Endothelial cell of umbilical vein (primary cell): ENCODE results near the gene BLM. TPM values are rescaled to one million over a fixed set of nuclear protein-coding genes. Genes with fewer than 3 reads are reported as not detected.

Source experiments
- BruUV-seq: library from RNA; stranded (reverse); fragments of 400-500 nt; replicated peaks from 2 replicates; lab custom pipeline; 2021; lab: Mats Ljungman, UMichigan
- CTCF ChIA-PET: fragments of 300-600, 350-600 bp; sonication (Branson Sonifier 250); formaldehyde crosslinking; loops from one replicate; lab custom pipeline; 2021; ENCODE audit warnings: antibody characterized with exemption, inconsistent platforms; lab: Charles Lee
- POLR2A ChIA-PET: fragments of 300-600, 350-600 bp; sonication (Branson Sonifier 250); formaldehyde crosslinking; loops from one replicate; lab custom pipeline; 2021; ENCODE audit warnings: antibody characterized with exemption, inconsistent platforms; lab: Charles Lee
- DNase-seq: peaks from one replicate; pipeline ENCODE4 v3.0.0-alpha.2; 2011; ENCODE audit warnings: low read depth, low spot score
- FAIRE-seq: peaks from 2 replicates; lab custom pipeline; 2011; peaks lifted over from hg19 to GRCh38; lab: Jason Lieb, UNC
- H2AFZ ChIP-seq: 2 replicates; pipeline ENCODE4 v1.6.0; 2012; ENCODE audit warnings: low read depth, low read length, control low read depth, inconsistent platforms
- H3K27ac ChIP-seq: 2 replicates; pipeline ENCODE4 v1.5.1; 2011; ENCODE audit warnings: low read depth, mild to moderate bottlenecking, control low read depth, low read length, moderate library complexity; ENCODE audit not compliant: insufficient read depth
- H3K27me3 ChIP-seq, 2 experiments: 2 replicates each; pipeline versions ENCODE4 v1.6.0 to v1.6.1; 2011; ENCODE audit warnings: low read length in 2 of 2, mixed read lengths in 1 of 2; ENCODE audit not compliant: control insufficient read depth in 2 of 2, insufficient read depth in 2 of 2
- H3K36me3 ChIP-seq, 2 experiments: 2 replicates in 1 of 2; 3 replicates in 1 of 2; pipeline ENCODE4 v1.5.1; 2011; ENCODE audit warnings: low read length in 2 of 2, mild to moderate bottlenecking in 1 of 2, moderate library complexity in 1 of 2; ENCODE audit not compliant: control insufficient read depth in 2 of 2, insufficient read depth in 2 of 2; ENCODE audit errors: extremely low read depth in 1 of 2
- H3K4me1 ChIP-seq: 3 replicates; pipeline ENCODE4 v1.5.1; 2011; ENCODE audit warnings: mild to moderate bottlenecking, low read length; ENCODE audit not compliant: control insufficient read depth, insufficient read depth; ENCODE audit errors: extremely low read depth
- H3K4me2 ChIP-seq: 2 replicates; pipeline ENCODE4 v1.6.1; 2011; ENCODE audit warnings: low read length, control low read depth, mixed read lengths; ENCODE audit not compliant: insufficient read depth
- H3K4me3 ChIP-seq, 3 experiments: fragments of 200-600 bp in 1 of 3; sonication (generic), shearing (Covaris generic) in 1 of 3; replicated peaks in 1 of 3; 2 replicates each; pipeline ENCODE4 v1.5.1; 2011 to 2016; ENCODE audit warnings: control low read depth in 3 of 3, low read length in 3 of 3, mild to moderate bottlenecking in 2 of 3, inconsistent platforms in 1 of 3, low read depth in 1 of 3, moderate library complexity in 1 of 3; ENCODE audit not compliant: insufficient read depth in 1 of 3
- H3K79me2 ChIP-seq: 2 replicates; pipeline ENCODE4 v1.6.0; 2012; ENCODE audit warnings: low read length, inconsistent platforms; ENCODE audit not compliant: control insufficient read depth, insufficient read depth
- H3K9ac ChIP-seq: replicated peaks from 2 replicates; pipeline ENCODE3; 2011; ENCODE audit warnings: low read length, control low read depth; ENCODE audit not compliant: insufficient read depth; ENCODE audit errors: extremely low read depth
- H3K9me1 ChIP-seq: replicated peaks from 3 replicates; pipeline ENCODE4 v1.6.0; 2011; ENCODE audit warnings: mild to moderate bottlenecking, low read length; ENCODE audit not compliant: control insufficient read depth, insufficient read depth; ENCODE audit errors: extremely low read depth
- H3K9me3 ChIP-seq: replicated peaks from 2 replicates; pipeline ENCODE4 v1.5.1; 2012; ENCODE audit warnings: low read length, inconsistent platforms; ENCODE audit not compliant: control insufficient read depth, insufficient read depth
- H4K20me1 ChIP-seq: replicated peaks from 2 replicates; pipeline ENCODE3; 2011; ENCODE audit warnings: mild to moderate bottlenecking, low read length; ENCODE audit not compliant: control insufficient read depth, insufficient read depth; ENCODE audit errors: extremely low read depth
- EZH2 ChIP-seq: IDR thresholded peaks from 2 replicates; pipeline ENCODE4 v1.6.1; 2012; ENCODE audit warnings: borderline replicate concordance, low read depth, mild to moderate bottlenecking, moderate library complexity, low read length, inconsistent platforms; ENCODE audit not compliant: severe bottlenecking
- FOS ChIP-seq: IDR thresholded peaks from 2 replicates; pipeline ENCODE4 v1.6.1; 2011; ENCODE audit warnings: mild to moderate bottlenecking, low read length, moderate library complexity, borderline replicate concordance; ENCODE audit not compliant: insufficient read depth
- GATA2 ChIP-seq: IDR thresholded peaks from 2 replicates; pipeline ENCODE4 v1.7.0; 2011; ENCODE audit warnings: low read depth, mild to moderate bottlenecking, moderate library complexity, mixed read lengths, low read length; ENCODE audit not compliant: insufficient read length, insufficient read depth
- JUN ChIP-seq: IDR thresholded peaks from 2 replicates; pipeline ENCODE4 v1.6.1; 2011; ENCODE audit warnings: borderline replicate concordance, low read depth; ENCODE audit not compliant: insufficient read length, insufficient read depth
- MYC ChIP-seq: IDR thresholded peaks from one replicate; pipeline ENCODE4 v1.6.1; 2011; ENCODE audit warnings: mild to moderate bottlenecking, low read depth, low read length
- POLR2A ChIP-seq: IDR thresholded peaks from 2 replicates; pipeline ENCODE4 v1.6.1; 2012; ENCODE audit warnings: low read depth, mild to moderate bottlenecking, control low read depth, low read length
- POLR2AphosphoS5 ChIP-seq: IDR thresholded peaks from 2 replicates; pipeline ENCODE4 v1.6.1; 2012; ENCODE audit warnings: low read depth, mild to moderate bottlenecking, control low read depth, low read length, moderate library complexity; ENCODE audit not compliant: insufficient read depth
- dilution Hi-C: fragments of 300-500 bp; cut with MboI; formaldehyde crosslinking; loops from one replicate; pipeline ENCODE4 v1.15.0; 2019; ENCODE audit warnings: low sequenced_read_pairs; ENCODE audit not compliant: extremely low pct_ligation_motif_present
- intact Hi-C: fragments of 100-400 bp; cut with micrococcal nuclease; formaldehyde crosslinking; loops from one replicate; pipeline ENCODE4 v1.10.0; 2022
- polyA plus RNA-seq, 4 experiments: library from polyadenylated mRNA; depleted of rRNA in 3 of 4; stranded (reverse) in 3 of 4; unstranded in 1 of 4; fragments of >200 nt; gene quantifications; 2 replicates each; pipeline versions ENCODE4 v1.2.1 to v1.2.3, GENCODE V29; 2011 to 2012; ENCODE audit warnings: missing spikeins in 1 of 4
- total RNA-seq: library from RNA; stranded (reverse); gene quantifications from 2 replicates; pipeline ENCODE4 v1.2.3, GENCODE V29; 2021
- TF ChIP-seq, protein P1 (sequence below): IDR thresholded peaks from 2 replicates; pipeline ENCODE4 v1.6.1; 2011; ENCODE audit not compliant: insufficient read depth, insufficient read length
- TF ChIP-seq, protein P2 (sequence below), 2 donors: IDR thresholded peaks; 1 replicate in 1 of 2; 2 replicates in 1 of 2; pipeline ENCODE4 v1.5.1; 2011; ENCODE audit warnings: low read length in 2 of 2, mild to moderate bottlenecking in 2 of 2, moderate library complexity in 2 of 2, control low read depth in 1 of 2, inconsistent platforms in 1 of 2, low read depth in 1 of 2; ENCODE audit not compliant: insufficient read depth in 1 of 2; ENCODE audit errors: extremely low read depth in 1 of 2

BLM gene
- total and polyA plus RNA-seq, 2 donors (not counting 3 experiments of a cell fraction or from before 2014, with no cell fraction given), result 3.8 to 17.3 TPM

DNA sequence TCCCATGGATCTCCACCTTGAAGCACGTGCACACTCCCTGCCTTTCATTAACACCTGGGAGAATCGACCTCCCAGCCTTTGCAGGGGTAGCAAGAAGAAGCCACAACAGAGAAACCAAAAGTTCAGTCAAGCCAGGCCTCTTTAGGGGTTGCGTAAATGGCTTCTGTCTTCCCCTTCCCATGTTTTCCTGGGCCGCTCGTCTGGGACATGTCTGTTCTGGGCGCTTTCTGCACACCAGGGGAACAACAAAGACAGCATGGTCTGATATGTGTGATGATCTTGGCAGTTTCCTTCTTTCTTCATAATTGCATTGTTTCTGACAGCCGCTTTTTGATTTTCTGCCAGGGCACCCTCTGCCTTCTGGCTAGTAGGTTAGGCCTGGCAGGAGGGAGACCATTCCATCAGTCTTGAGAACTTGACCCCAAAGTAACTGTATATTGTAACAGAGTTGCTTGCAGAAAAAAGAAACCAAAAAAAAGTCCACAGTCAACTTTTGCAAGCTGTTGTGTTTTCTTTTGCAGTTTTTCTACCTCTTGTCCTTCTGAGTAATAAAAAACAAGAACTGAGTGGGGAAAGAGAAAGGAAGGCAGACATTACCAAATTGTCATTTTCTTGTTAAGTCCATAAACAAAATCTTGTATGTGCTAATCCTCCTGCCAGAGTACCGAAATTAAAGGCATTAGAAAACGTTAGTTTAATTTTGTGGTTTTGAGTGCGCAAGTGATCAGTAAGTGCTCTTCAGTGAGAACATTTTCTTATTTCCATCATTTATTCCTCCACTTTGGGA, 95.2 kb downstream of the BLM start:
- H3K9ac ChIP-seq, result no peak overlapping the region
- ChIA-PET POLR2A (no interaction called here), CTCF (no interaction called here)
- no peaks in the 10 kb centered on the region for H3K27me3 ChIP-seq
- dilution Hi-C loops, result no loop called here
- DNase-seq (no peak), FAIRE-seq (no peak)
- no peak overlapping the region for H2AFZ ChIP-seq
- H3K4me2 ChIP-seq, result no peak overlapping the region
- TF ChIP-seq POLR2AphosphoS5 (no peak), FOS (no peak), GATA2 (no peak), MYC (no peak), POLR2A (no peak), EZH2 (no peak), JUN (no peak)
- TF ChIP-seq, protein P1, sequence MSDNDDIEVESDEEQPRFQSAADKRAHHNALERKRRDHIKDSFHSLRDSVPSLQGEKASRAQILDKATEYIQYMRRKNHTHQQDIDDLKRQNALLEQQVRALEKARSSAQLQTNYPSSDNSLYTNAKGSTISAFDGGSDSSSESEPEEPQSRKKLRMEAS, result no peak
- TF ChIP-seq, protein P2, sequence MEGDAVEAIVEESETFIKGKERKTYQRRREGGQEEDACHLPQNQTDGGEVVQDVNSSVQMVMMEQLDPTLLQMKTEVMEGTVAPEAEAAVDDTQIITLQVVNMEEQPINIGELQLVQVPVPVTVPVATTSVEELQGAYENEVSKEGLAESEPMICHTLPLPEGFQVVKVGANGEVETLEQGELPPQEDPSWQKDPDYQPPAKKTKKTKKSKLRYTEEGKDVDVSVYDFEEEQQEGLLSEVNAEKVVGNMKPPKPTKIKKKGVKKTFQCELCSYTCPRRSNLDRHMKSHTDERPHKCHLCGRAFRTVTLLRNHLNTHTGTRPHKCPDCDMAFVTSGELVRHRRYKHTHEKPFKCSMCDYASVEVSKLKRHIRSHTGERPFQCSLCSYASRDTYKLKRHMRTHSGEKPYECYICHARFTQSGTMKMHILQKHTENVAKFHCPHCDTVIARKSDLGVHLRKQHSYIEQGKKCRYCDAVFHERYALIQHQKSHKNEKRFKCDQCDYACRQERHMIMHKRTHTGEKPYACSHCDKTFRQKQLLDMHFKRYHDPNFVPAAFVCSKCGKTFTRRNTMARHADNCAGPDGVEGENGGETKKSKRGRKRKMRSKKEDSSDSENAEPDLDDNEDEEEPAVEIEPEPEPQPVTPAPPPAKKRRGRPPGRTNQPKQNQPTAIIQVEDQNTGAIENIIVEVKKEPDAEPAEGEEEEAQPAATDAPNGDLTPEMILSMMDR (IDR thresholded peaks at IDR 0.05; ENCODE audit: extremely low read depth in 1 of 2, insufficient read depth in 1 of 2, low read depth in 1 of 2, low read length in 2 of 2), result no peak
- no TSS peak for BruUV-seq
- intact Hi-C loops, result no loop called here
- no peaks in the 10 kb centered on the region for H3K4me1 ChIP-seq
- no peaks in the 10 kb centered on the region for H3K9me3 ChIP-seq
- H3K4me3 ChIP-seq, result no peak overlapping the region
- H3K27ac ChIP-seq, result no peak overlapping the region
- H3K36me3 ChIP-seq, result peaks cover 0 to 6% of the 10 kb centered on the region in 2 experiments
- H3K79me2 ChIP-seq, result no peaks in the 10 kb centered on the region
- H4K20me1 ChIP-seq, result no peaks in the 10 kb centered on the region
- no peaks in the 10 kb centered on the region for H3K9me1 ChIP-seq
